ENCODE data around the gene SSC5D.

The SSC5D gene

GRCh38 chr19:55474269-55475265, 13.7 kb upstream of the SSC5D start:
- no peak for DNase-seq

GRCh38 chr19:55476100-55476775, 12.0 kb upstream of the SSC5D start, which contains the start of gene ZNF628:
Gene ZNF628, plus strand, starts transcription at chr19:55476617. Its CDS starts 3,294 bp downstream, at chr19:55479911.
- peak; percentile 98 for DNase-seq

GRCh38 chr19:55477905-55478304, 10.3 kb upstream of the SSC5D start:
- DNase-seq = no peak

GRCh38 chr19:55478364-55478763, 9.9 kb upstream of the SSC5D start:
- DNase-seq = no peak

- no peak for DNase-seq
Measured at GRCh38 chr19:55479045-55479444, 9.2 kb upstream of the SSC5D start.

GRCh38 chr19:55479451-55480230, 8.6 kb upstream of the SSC5D start:
- no peak for DNase-seq

- no peak for DNase-seq
Measured at GRCh38 chr19:55481148-55481793, 7.0 kb upstream of the SSC5D start.

- no peak for DNase-seq
Measured at GRCh38 chr19:55481794-55482155, 6.5 kb upstream of the SSC5D start.

- DNase-seq = no peak
Measured at GRCh38 chr19:55482156-55482961, 5.9 kb upstream of the SSC5D start.

- DNase-seq = no peak
Measured at GRCh38 chr19:55482967-55483705, 5.1 kb upstream of the SSC5D start.

GRCh38 chr19:55483706-55484592, 4.3 kb upstream of the SSC5D start:
- no peak for DNase-seq

- DNase-seq = peak; percentile 73
Measured at GRCh38 chr19:55484593-55485438, 3.4 kb upstream of the SSC5D start, which contains the start of gene NAT14. Gene NAT14, plus strand, starts transcription at chr19:55485188. Its CDS starts 521 bp downstream, at chr19:55485709.

GRCh38 chr19:55485439-55486011, 2.7 kb upstream of the SSC5D start:
- no peak for DNase-seq

- no peak for DNase-seq
Measured at GRCh38 chr19:55486043-55486970, 1.9 kb upstream of the SSC5D start.

GRCh38 chr19:55486971-55487923, 989 bp upstream of the SSC5D start:
- peak; percentile 32 for DNase-seq

Measured in activated T-cell treated with anti-CD3 and anti-CD28 coated beads, Interleukin-2, amount 50 U/mL, for 1 hour (primary cell).